SK-N-MC (cell line): ENCODE measurements around the gene VIPAS39.

ENCODE experiments used
- EZH2 ChIP-seq: fragments of 200-600 bp; sonication (generic); IDR thresholded peaks from one replicate; pipeline ENCODE4 v1.6.1; 2017; ENCODE audit warnings: antibody characterized with exemption
- FOXP2 ChIP-seq: optimal IDR thresholded peaks from 2 replicates; pipeline ENCODE3; 2011; ENCODE audit warnings: mild to moderate bottlenecking, moderate library complexity; ENCODE audit not compliant: insufficient read depth; ENCODE audit errors: extremely low read length, control extremely low read depth
- POLR2AphosphoS5 ChIP-seq: IDR thresholded peaks from 2 replicates; pipeline ENCODE4 v1.6.1; 2012; ENCODE audit warnings: mild to moderate bottlenecking, low read depth, low read length, borderline replicate concordance

DNA sequence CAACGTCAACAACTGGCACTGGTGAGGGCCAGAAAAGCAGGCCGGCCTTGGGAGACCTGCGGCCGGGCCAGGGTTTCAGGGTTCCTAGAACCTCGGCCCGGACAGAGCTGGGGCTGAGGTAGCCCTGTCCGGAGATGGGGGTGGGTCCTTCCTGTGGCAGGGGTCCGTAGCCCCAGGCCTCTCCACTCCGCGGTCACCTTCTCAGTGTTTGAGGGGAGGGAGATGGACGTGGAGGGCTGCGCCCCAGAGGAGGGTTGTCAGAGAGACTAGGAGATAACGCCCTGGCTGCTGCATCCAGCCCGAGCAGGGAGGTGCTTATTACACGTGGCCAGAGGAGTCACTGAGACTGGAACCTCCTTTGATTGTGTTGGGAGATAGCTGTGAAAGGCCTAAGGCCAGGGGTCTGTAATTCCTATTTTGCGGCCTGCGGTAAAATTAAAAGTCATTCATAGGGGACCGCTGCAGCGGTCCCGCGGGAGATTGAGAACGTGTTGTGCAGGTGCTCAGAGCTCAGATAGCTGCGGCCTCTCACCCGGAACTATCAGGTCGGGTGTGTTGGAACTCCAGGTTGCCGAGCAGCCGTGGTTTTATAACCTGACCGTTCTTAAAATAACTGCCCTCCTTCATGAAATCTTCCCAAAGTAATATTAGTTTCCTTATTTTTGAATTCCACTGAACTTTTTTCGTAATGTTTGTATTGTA is 999 bp upstream of the VIPAS39 start:
- TF ChIP-seq EZH2, result no peak
- TF ChIP-seq POLR2AphosphoS5, result no peak
- TF ChIP-seq FOXP2, result no peak
